Mucosa of descending colon (tissue), 3 donors: ENCODE data around the gene ASCL4. TPM values are rescaled to one million over a fixed set of nuclear protein-coding genes. Genes with fewer than 3 reads are reported as not detected.

Experiments used
- ATAC-seq: fragments of 200-7000 bp; cut with Tn5 transposase; one replicate; pipeline ENCODE4 v1.9.1; 2020; ENCODE audit warnings: mild to moderate bottlenecking, moderate library complexity
- DNase-seq, 3 donors: peaks; one replicate each; pipeline ENCODE4 v3.0.0-alpha.2; 2020
- H3K36me3 ChIP-seq: fragments of 200-600 bp; one replicate; pipeline ENCODE4 v1.8.0; 2021; ENCODE audit warnings: low read depth, mild to moderate bottlenecking
- H3K4me1 ChIP-seq: fragments of 200-600 bp; one replicate; pipeline ENCODE4 v1.8.0; 2021; ENCODE audit warnings: low read depth, mild to moderate bottlenecking
- H3K4me3 ChIP-seq: fragments of 200-600 bp; one replicate; pipeline ENCODE4 v1.8.0; 2021; ENCODE audit warnings: mild to moderate bottlenecking
- H3K9me3 ChIP-seq: fragments of 200-600 bp; one replicate; pipeline ENCODE4 v1.8.0; 2021; ENCODE audit warnings: mild to moderate bottlenecking
- intact Hi-C, 2 donors: fragments of 100-400 bp; cut with DNase I in 1 of 2; cut with micrococcal nuclease in 1 of 2; formaldehyde crosslinking; loops; one replicate each; pipeline versions ENCODE4 v1.11.0 to v1.11.1; 2022; cut with DNase I, micrococcal nuclease
- total RNA-seq, 3 donors: library from RNA; stranded (reverse); fragmentation: NEBNext Ultra II Directional in 2 of 3; extraction: Animal tissue kit (Norgen Biotek cat#: 25700) in 2 of 3; gene quantifications; one replicate each; pipeline versions ENCODE4 v1.2.1 to v1.2.4, GENCODE V29; 2021 to 2023
- TF ChIP-seq, protein P1 (sequence below): fragments of 200-600 bp; IDR thresholded peaks from one replicate; pipeline ENCODE4 v1.8.0; 2022; ENCODE audit warnings: antibody characterized with exemption, mild to moderate bottlenecking
- donor health status: DM: no; HTN: no; CAD: no; lungs with moderate emphysema.
- donor health status: DM: no; HTN: no; CAD: no.
- donor health status: DM: no; HTN: yes; CAD: no.

The ASCL4 gene
- total RNA-seq, 3 donors from 2014 or later = not detected

DNA sequence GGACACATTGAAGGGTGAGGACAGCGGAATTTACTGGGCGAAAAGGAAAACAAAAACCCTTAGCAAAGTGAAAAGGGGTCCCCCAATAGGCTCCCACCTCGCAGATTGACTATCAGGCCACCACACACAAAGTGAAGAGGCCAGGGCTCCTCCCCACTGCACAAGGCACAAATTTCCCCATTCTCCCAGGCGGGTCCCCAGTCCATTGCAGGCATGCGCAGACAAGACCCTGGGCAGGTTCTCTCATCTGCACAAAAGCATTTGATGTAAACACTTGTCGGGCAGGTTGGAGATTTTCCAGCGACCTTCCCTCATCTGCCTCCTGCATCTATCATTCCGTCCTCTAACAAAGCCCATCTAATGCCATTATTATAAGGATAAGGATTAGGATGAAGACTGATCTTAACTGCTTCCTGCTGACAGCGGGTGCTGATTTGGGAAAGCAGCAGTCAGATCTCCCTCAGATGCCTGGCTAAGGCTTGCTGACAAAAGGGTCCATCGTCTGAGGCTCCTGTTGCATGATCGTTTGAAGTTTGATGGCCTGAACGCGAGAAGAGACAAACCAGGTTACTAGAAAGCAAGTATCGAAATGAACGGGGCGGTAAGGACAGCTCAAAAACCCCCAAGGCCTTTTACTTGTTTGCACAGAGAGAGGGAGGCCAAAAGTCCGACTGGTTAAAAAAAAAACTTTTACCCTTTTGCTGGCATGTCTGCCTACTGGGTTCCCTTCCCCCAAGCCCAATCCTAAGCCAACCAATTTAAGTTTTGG, 14.4 kb downstream of the ASCL4 start:
- intact Hi-C loops = no loop called here
- H3K36me3 ChIP-seq = no peaks in the 10 kb centered on the region
- H3K4me3 ChIP-seq = no peak overlapping the region
- no peaks in the 10 kb centered on the region for H3K4me1 ChIP-seq
- DNase-seq = no peak
- H3K9me3 ChIP-seq = no peaks in the 10 kb centered on the region
- no peak for ATAC-seq
- TF ChIP-seq, protein P1, sequence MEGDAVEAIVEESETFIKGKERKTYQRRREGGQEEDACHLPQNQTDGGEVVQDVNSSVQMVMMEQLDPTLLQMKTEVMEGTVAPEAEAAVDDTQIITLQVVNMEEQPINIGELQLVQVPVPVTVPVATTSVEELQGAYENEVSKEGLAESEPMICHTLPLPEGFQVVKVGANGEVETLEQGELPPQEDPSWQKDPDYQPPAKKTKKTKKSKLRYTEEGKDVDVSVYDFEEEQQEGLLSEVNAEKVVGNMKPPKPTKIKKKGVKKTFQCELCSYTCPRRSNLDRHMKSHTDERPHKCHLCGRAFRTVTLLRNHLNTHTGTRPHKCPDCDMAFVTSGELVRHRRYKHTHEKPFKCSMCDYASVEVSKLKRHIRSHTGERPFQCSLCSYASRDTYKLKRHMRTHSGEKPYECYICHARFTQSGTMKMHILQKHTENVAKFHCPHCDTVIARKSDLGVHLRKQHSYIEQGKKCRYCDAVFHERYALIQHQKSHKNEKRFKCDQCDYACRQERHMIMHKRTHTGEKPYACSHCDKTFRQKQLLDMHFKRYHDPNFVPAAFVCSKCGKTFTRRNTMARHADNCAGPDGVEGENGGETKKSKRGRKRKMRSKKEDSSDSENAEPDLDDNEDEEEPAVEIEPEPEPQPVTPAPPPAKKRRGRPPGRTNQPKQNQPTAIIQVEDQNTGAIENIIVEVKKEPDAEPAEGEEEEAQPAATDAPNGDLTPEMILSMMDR = no peak

- intact Hi-C loops = no loop called here
- ATAC-seq (no peak), DNase-seq (no peak)
- no peaks in the 10 kb centered on the region for H3K4me1 ChIP-seq
- no peak overlapping the region for H3K4me3 ChIP-seq
- no peaks in the 10 kb centered on the region for H3K9me3 ChIP-seq
- TF ChIP-seq, protein P1 = no peak
- no peaks in the 10 kb centered on the region for H3K36me3 ChIP-seq
Observed at GRCh38 chr12:107791465-107792089, 17.1 kb downstream of the ASCL4 start.

DNA sequence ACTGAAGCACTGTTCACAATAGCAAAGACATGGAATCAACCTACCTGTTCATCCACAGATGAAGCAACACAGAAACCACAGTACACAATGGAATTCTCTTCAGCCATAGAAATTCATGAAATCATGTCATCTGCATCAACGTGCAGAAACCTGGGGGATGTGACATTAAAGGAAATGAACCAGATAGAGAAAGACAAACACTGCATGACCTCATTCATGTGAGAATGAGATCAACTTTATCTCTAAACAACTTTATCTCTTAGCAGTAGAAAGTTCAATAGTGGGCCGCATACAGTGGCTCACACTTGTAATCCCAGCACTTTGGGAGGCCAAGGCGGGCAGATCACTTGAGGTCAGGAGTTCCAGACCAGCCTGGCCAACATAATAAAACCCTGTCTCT, 19.9 kb downstream of the ASCL4 start:
- TF ChIP-seq, protein P1 = no peak
- intact Hi-C loops = no loop called here
- DNase-seq = no peak
- no peak for ATAC-seq
- Histone ChIP-seq H3K36me3 (no peaks in the 10 kb centered on the region), H3K4me1 (no peaks in the 10 kb centered on the region), H3K4me3 (no peak overlapping the region), H3K9me3 (no peaks in the 10 kb centered on the region)

- intact Hi-C loops = no loop called here
- Histone ChIP-seq H3K36me3 (no peaks in the 10 kb centered on the region), H3K4me3 (no peak overlapping the region), H3K9me3 (no peaks in the 10 kb centered on the region), H3K4me1 (no peaks in the 10 kb centered on the region)
- no peak for DNase-seq
- no peak for ATAC-seq
- TF ChIP-seq, protein P1 = no peak
Observed at GRCh38 chr12:107798580-107798979, 24.1 kb downstream of the ASCL4 start.

DNA sequence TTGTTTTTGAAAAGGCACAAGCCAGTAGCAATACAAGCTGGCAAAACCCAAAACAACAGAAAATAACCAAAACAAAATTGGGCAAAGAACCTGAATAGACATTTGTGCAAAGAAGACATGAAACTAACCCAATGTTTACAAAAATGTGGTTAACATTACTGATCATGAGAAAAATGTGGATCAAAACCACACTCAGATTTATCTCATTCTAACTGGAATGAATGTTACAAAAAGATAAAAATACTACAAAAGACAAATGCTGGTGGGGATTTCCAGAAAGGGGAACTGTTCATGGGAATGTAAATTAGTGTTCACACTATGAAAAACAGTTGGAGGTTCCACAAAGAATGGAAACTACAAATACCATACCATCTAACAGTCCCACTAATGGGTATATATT, 26.6 kb downstream of the ASCL4 start:
- TF ChIP-seq, protein P1 = no peak
- no peaks in the 10 kb centered on the region for H3K9me3 ChIP-seq
- DNase-seq = no peak
- intact Hi-C loops = no loop called here
- no peaks in the 10 kb centered on the region for H3K4me1 ChIP-seq
- no peak for ATAC-seq
- no peak overlapping the region for H3K4me3 ChIP-seq
- no peaks in the 10 kb centered on the region for H3K36me3 ChIP-seq
